Fibroblast of lung (primary cell): ENCODE data around the gene GNA12. TPM values are rescaled to one million over a fixed set of nuclear protein-coding genes. Genes with fewer than 3 reads are reported as not detected.
A peak's percentile ranks its signal among the peaks of the same experiment; 100 is the strongest.

Experiments
- DNase-seq, 2 donors: peaks; one replicate each; pipeline versions ENCODE4 v3.0.0 to v3.0.0-alpha.2; 2010; ENCODE audit warnings: low read depth in 2 of 2
- H2AFZ ChIP-seq: 2 replicates; pipeline ENCODE4 v1.5.1; 2012; ENCODE audit warnings: low read length, control low read depth, inconsistent platforms
- H3K27ac ChIP-seq: 2 replicates; pipeline ENCODE4 v1.5.1; 2011; ENCODE audit warnings: low read length, control low read depth; ENCODE audit not compliant: insufficient read depth
- H3K27me3 ChIP-seq: 2 replicates; pipeline ENCODE4 v1.5.1; 2011; ENCODE audit warnings: mild to moderate bottlenecking, low read length; ENCODE audit not compliant: control insufficient read depth, insufficient read depth
- H3K36me3 ChIP-seq: 2 replicates; pipeline ENCODE4 v1.5.1; 2011; ENCODE audit warnings: low read length; ENCODE audit not compliant: control insufficient read depth, insufficient read depth
- H3K4me1 ChIP-seq: 2 replicates; pipeline ENCODE4 v1.5.1; 2011; ENCODE audit warnings: low read length; ENCODE audit not compliant: control insufficient read depth, insufficient read depth; ENCODE audit errors: extremely low read depth
- H3K4me2 ChIP-seq: 2 replicates; pipeline ENCODE4 v1.5.1; 2011; ENCODE audit warnings: low read length, control low read depth; ENCODE audit not compliant: insufficient read depth; ENCODE audit errors: extremely low read depth
- H3K4me3 ChIP-seq, 4 experiments: fragments of 200-600 bp in 1 of 4; sonication (generic) in 1 of 4; replicated peaks in 1 of 4; 2 replicates each; pipeline ENCODE4 v1.5.1; 2011 to 2016; ENCODE audit warnings: low read length in 4 of 4, low read depth in 3 of 4, mild to moderate bottlenecking in 3 of 4, control low read depth in 2 of 4, inconsistent platforms in 1 of 4, mixed read lengths in 1 of 4; ENCODE audit not compliant: insufficient read depth in 1 of 4; ENCODE audit errors: control extremely low read depth in 1 of 4
- H3K79me2 ChIP-seq: 2 replicates; pipeline ENCODE4 v1.5.1; 2012; ENCODE audit warnings: mild to moderate bottlenecking, low read length, inconsistent platforms; ENCODE audit not compliant: control insufficient read depth, insufficient read depth
- H3K9ac ChIP-seq: 2 replicates; pipeline ENCODE4 v1.5.1; 2011; ENCODE audit warnings: mild to moderate bottlenecking, low read length, control low read depth; ENCODE audit not compliant: insufficient read depth
- H3K9me3 ChIP-seq: 2 replicates; pipeline ENCODE4 v1.5.1; 2012; ENCODE audit warnings: low read depth, low read length; ENCODE audit not compliant: control insufficient read depth, insufficient read depth
- H4K20me1 ChIP-seq: 2 replicates; pipeline ENCODE4 v1.5.1; 2011; ENCODE audit warnings: low read length; ENCODE audit not compliant: control insufficient read depth, insufficient read depth; ENCODE audit errors: extremely low read depth
- EZH2 ChIP-seq: IDR thresholded peaks from 2 replicates; pipeline ENCODE4 v1.5.1; 2012; ENCODE audit warnings: low read length, control low read depth, mild to moderate bottlenecking; ENCODE audit errors: missing control alignments
- polyA plus RNA-seq, 2 donors: library from polyadenylated mRNA; depleted of rRNA in 1 of 2; stranded (reverse) in 1 of 2; unstranded in 1 of 2; fragments of >200 nt; gene quantifications; 2 replicates each; pipeline ENCODE4 v1.2.1, GENCODE V29; 2011 to 2012; ENCODE audit warnings: missing spikeins in 1 of 2
- total RNA-seq: library from RNA; depleted of rRNA; stranded (reverse); fragments of >200 nt; gene quantifications from 2 replicates; pipeline ENCODE4 v1.2.1, GENCODE V29; 2014
- TF ChIP-seq, protein P1 (sequence below), 2 donors: IDR thresholded peaks in 1 of 2; conservative IDR thresholded peaks in 1 of 2; 1 replicate in 1 of 2; 2 replicates in 1 of 2; pipeline ENCODE4 v1.5.1; 2011 to 2012; ENCODE audit warnings: low read length in 2 of 2, control low read depth in 1 of 2, inconsistent platforms in 1 of 2, low read depth in 1 of 2, mild to moderate bottlenecking in 1 of 2

The GNA12 gene
- total and polyA plus RNA-seq, 2 donors (not counting 1 experiment from before 2014, with no cell fraction given), result 36.2 to 137 TPM

DNA sequence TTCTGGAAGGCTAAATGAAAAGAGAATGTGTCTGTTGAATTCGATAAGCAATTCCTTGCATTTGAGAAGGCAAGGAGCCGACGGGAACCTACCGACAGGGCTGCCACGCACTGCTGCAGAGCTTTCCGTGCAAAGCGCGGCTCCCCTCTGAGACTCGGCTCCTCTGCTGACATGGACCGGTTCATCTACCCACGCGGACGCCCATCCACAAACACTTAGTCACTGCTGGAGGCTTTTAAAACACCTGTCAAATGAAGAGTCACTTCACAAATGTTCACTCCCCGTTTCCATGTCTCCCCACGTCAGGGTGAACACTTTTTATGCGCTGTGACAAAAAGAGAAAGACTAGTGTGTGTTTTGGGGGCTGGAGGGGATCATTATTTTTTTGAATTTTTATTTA lies 124.1 kb downstream of the GNA12 start:
- H3K4me3 ChIP-seq, result no peak overlapping the region
- H3K9me3 ChIP-seq, result no peaks in the 10 kb centered on the region
- H3K9ac ChIP-seq, result no peak overlapping the region
- H4K20me1 ChIP-seq, result no peaks in the 10 kb centered on the region
- H3K4me1 ChIP-seq, result peaks cover 19% of the 10 kb centered on the region
- H2AFZ ChIP-seq, result no peak overlapping the region
- H3K79me2 ChIP-seq, result no peaks in the 10 kb centered on the region
- H3K27ac ChIP-seq, result no peak overlapping the region
- TF ChIP-seq, protein P1, sequence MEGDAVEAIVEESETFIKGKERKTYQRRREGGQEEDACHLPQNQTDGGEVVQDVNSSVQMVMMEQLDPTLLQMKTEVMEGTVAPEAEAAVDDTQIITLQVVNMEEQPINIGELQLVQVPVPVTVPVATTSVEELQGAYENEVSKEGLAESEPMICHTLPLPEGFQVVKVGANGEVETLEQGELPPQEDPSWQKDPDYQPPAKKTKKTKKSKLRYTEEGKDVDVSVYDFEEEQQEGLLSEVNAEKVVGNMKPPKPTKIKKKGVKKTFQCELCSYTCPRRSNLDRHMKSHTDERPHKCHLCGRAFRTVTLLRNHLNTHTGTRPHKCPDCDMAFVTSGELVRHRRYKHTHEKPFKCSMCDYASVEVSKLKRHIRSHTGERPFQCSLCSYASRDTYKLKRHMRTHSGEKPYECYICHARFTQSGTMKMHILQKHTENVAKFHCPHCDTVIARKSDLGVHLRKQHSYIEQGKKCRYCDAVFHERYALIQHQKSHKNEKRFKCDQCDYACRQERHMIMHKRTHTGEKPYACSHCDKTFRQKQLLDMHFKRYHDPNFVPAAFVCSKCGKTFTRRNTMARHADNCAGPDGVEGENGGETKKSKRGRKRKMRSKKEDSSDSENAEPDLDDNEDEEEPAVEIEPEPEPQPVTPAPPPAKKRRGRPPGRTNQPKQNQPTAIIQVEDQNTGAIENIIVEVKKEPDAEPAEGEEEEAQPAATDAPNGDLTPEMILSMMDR (conservative IDR thresholded peaks at IDR 0.05 in 1 of 2, IDR thresholded peaks at IDR 0.05 in 1 of 2; ENCODE audit: low read depth in 1 of 2, low read length in 2 of 2), result no peak
- TF ChIP-seq EZH2, result no peak
- H3K36me3 ChIP-seq, result peaks cover 12% of the 10 kb centered on the region
- no peaks in the 10 kb centered on the region for H3K27me3 ChIP-seq
- no peak for DNase-seq
- H3K4me2 ChIP-seq, result no peak overlapping the region

DNA sequence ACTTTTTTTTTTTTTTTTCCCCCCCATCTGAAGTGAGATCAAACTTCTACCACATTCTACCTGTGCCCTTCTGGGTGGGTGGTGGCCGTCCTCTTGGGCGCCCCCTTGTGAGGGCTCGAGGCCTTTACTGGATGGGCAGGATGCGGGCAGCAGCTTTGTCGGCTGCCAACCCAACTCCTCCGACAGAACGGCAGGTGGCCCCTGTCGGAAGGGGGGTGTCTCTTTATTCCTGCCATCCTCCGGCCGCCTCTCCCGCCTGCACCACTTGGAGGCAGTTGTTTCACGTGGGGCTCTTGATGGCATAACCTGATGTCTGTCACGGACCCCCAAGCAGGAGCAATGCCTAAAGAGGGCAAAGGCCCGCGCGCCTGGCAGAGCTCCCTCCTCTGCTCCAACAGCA lies 125.1 kb downstream of the GNA12 start:
- no peak overlapping the region for H3K4me3 ChIP-seq
- no peak overlapping the region for H3K4me2 ChIP-seq
- H3K79me2 ChIP-seq, result no peaks in the 10 kb centered on the region
- peaks cover 19% of the 10 kb centered on the region for H3K4me1 ChIP-seq
- H3K9ac ChIP-seq, result no peak overlapping the region
- no peaks in the 10 kb centered on the region for H4K20me1 ChIP-seq
- H3K36me3 ChIP-seq, result peaks cover 10% of the 10 kb centered on the region
- H3K9me3 ChIP-seq, result no peaks in the 10 kb centered on the region
- TF ChIP-seq, protein P1 (conservative IDR thresholded peaks at IDR 0.05 in 1 of 2, IDR thresholded peaks at IDR 0.05 in 1 of 2; ENCODE audit: low read depth in 1 of 2, low read length in 2 of 2), result peak in 1 of 2 donors; percentile 44
- TF ChIP-seq EZH2, result no peak
- no peak for DNase-seq
- H3K27me3 ChIP-seq, result no peaks in the 10 kb centered on the region
- H3K27ac ChIP-seq, result no peak overlapping the region
- H2AFZ ChIP-seq, result no peak overlapping the region

DNA sequence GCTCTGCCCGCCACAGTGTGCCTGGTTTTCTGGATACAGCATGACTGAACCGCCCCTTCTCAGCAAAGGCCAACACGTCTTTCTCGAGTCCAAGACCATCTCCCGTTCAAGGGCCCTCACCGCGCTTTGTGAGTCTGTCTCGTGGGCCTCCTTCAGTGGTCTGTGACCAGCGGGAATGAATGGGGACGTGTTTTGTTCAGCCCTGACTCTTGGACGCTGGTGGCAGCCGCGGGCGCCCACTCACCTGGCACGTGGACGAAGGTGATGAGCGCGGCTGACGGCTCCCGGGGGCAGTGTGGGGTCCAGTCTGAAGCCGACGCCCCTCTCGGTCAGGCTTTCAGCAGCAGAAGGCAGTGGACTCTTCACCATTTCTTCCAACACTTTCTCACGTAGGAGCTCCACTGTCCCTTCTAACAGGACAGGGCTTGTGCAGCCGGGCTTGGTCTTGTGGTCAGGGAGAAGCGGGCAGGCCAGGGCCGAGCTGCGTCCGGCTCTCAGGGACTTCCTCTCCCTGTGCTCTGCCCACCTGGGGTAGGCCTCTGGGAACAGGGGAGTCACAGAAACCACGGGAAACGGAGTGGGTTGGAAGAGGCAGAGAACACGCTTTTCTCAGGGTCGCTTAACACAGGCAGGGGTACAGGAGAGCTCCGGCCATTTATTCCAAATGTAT lies 125.7 kb downstream of the GNA12 start:
- peaks cover 19% of the 10 kb centered on the region for H3K4me1 ChIP-seq

More for the DNA sequence above, 125.7 kb downstream of the GNA12 start:
- Histone ChIP-seq H3K9ac (no peak overlapping the region), H4K20me1 (no peaks in the 10 kb centered on the region), H3K9me3 (no peaks in the 10 kb centered on the region), H3K4me3 (no peak overlapping the region), H2AFZ (no peak overlapping the region), H3K27me3 (no peaks in the 10 kb centered on the region), H3K36me3 (peaks cover 10% of the 10 kb centered on the region), H3K79me2 (no peaks in the 10 kb centered on the region), H3K27ac (no peak overlapping the region), H3K4me2 (no peak overlapping the region)
- no peak for TF ChIP-seq EZH2
- TF ChIP-seq, protein P1 (conservative IDR thresholded peaks at IDR 0.05 in 1 of 2, IDR thresholded peaks at IDR 0.05 in 1 of 2; ENCODE audit: low read depth in 1 of 2, low read length in 2 of 2), result no peak
- DNase-seq, result no peak
